GM19025 (cell line): ENCODE results near the gene MAP3K5.

Experiments
- ATAC-seq: cut with Tn5 transposase; IDR thresholded peaks from one replicate; pipeline ENCODE4 v1.9.1; 2021; ENCODE audit warnings: mild to moderate bottlenecking, low read depth, moderate library complexity; ENCODE audit not compliant: unreplicated experiment

Gene MAP3K5

DNA sequence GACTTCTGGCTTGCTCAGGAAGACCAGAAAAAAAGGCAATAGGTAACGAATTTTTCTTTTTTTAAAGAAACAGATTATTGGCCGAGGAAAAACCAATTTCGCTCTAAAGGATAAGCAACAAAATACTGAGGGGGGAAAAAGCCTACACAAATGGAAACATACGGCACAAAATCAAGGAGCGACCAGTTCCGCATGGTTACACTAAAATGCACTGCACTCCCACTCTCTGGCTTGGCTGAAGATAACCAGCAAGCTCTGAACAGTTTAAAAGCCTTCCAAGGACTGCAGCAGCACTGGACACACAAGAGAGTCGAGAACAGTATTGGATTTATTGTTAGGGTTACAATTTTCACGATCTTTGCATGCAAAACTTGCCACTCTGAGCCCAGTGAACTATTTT, 241.2 kb downstream of the MAP3K5 start:
- ATAC-seq: no peak

DNA sequence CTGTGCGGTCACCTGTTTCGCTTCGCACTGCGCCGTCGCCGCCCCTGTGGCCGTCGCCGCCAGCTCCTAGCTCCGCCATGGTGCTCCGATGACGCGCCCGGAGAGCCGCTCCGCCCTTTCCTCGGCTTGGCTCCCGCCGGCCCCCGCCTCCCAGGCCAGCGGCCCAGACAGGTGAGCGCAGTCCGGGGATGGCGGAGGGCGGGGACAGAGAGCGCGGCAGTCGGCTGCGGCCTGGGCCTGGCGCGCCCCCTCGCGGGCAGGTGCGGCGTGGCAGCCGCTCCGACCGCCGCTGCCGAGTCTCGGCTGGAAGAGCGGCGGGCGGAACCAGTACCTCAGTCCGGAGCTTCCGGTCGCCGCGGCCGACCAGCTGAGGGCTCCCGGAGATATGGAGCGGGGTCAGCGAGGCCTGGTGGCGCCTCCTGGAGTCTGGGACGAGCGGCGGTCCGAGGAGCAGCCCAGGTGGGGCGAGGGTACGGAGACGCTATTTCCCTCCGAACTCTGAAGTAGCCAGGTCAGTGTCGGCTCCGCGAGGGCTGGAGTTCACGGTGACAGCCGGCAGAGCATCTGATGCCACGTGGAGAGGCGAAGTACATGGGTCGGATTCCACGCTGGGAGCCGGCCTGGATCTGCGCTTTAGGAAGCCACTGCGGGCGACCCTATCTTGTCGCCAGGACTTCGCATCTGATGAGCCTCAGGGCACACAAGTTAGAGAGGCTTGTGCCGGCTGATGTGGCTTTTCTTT, 241.8 kb downstream of the MAP3K5 start, which contains the start of gene MAP7:
TSS of gene MAP7 (minus strand) at position 93 of the 742 bp plus-strand sequence. CDS start at position 79, 14 bp downstream.
- peak; percentile 65 for ATAC-seq

DNA sequence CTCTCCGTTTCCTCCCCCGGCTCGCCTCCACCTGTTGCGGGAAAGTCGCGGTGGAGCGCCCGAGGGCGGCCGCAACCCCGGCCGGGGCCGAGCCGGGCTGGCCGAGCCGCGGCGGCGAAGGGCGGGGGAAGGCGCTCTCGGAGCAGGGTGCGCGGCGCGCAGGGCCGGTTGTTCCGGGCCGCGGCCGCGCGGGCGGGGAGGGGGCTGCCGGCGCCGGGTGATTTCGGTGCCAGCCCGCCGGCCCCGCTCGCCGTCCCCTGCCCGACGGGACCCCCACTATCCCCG, 242.3 kb downstream of the MAP3K5 start:
- ATAC-seq: peak; percentile 65

DNA sequence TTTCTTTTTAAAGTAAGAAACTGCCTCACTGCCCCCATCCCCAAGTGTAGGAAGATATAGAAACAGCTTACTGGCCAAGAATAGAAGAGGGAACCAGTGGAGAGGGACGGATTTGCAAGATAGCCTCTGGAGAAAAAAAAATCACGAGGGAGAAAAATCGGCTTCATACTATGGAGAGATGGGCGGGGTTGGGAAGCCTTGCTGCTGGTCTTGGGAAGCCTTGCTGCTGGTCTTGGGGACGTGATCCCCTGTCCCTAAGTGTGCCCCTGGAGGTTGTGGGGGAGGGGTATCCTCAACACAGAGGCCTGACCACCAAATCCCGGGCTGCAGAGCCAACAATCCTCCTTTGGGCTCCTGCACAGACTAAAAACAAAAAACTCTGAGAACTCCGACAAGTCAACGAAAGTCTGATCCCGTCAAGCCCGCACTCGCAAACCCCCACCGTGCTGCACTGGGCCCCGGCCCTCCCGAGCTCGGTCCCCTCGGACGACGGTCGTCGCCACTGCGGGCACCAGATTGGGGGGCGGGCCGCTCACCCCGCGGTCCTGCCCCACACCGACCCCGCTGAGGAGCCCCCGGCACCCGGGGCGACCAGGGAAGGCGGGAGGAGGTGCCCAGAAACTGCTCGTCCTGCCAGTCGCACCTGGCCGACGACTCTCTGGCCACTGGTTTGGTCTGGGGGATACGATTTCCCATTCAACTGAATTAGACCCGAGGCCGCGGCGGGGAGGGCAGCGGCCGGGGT, 242.8 kb downstream of the MAP3K5 start:
- ATAC-seq: peak; percentile 10

DNA sequence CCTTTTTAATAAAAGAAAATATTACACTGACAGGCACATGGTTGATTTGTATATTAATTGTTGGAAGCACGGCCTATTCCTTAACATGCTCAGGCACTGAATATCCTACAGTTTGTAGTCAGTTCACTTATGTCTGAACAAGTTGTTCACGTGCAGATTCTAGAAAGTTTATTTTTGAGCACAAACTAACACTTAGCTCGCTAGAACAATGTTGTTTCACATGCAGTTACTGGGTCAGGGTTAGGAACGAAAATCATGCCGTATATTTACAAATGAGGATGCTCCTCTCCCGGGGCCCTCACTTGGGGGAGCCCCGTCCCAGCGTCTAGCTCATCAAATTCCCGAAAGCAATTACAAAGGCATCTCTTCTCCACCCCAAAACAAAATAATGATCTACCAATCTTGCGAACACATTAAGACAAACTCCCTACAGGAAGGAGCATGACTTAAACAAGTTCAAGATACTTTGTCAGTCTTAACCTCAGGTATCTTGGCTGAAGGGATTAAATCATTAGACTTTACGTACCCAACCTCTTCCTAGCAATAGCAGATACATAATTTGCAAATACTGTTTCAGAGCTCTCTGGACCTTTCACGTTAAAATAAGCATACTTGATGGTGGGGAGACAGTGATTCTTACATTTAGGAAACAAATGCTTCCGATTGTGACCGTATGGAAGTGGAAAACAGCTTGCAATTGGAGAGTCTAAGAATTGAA, 243.5 kb downstream of the MAP3K5 start:
- no peak for ATAC-seq

DNA sequence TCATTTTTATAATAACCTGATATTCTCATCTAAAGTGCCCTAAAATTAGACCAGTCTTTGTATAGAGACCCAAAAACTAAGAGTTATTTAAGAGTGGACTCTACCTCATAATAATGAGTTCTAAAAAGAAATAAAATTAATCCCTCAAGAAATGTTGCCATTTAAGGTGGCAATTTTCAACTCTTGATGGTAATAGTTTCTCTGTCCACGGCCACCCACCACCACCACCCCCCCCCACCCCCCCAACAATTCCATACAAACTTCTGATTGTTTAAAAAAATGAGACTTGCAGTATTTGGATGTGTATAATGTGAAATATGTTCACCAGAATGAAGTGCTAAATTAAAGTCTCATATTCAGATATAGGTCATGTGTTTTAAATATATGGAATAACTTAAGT, 244.4 kb downstream of the MAP3K5 start:
- ATAC-seq: no peak

DNA sequence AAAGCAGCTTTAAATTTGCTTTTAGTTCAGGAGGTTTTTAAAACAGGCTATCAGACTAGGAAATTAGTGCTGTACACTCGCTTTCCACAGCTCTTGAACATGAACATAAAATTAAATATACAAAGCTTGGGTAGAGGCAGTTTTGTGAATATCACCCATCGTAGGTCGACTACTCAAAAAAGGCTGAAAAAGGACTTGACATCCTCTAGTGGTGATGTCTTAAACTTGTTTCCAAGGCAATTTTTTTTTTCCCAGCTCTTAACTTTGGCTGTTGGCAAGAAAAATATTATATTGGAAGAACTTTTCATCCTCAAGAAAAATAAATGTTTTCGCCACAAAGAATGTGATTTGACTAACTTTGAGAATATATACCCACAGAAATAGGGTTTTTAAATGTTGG, 244.9 kb downstream of the MAP3K5 start:
- ATAC-seq: no peak

DNA sequence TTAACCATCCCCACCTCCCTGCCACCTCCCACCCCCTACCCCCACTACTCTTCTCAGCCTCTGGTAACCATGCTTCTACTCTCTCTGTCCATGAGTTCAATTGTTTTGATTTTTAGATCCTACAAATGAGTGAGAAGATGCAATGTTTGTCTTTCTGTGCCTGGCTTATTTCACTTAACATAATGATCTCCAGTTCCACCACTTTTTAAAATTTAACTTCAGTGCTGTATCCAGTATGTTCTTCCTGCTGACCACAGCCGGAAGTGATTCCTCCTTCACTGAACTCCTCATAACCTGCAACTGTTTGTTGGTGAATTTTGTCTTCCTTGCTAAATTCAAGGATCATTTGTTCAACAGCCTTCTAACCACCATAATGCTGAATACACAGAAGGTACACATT, 245.9 kb downstream of the MAP3K5 start:
- no peak for ATAC-seq

DNA sequence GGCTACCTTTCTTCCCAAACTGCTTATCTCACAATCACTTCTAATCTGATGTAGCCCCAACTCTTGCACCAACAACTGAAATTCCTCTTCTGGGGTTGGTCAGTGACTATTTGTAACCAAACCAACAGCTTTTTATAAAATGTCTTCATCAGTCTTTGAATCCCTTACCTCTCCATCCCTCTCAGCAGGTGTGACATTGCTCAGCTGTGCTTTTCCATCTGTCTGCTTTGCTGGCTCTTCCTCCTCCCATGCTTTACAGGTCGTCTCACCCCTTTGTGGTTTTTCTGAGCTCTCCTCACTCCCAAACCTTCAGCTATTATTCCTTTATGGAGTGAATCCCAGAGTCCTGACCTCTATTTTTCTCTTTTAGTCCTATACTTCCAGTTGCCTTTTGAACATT, 248.0 kb downstream of the MAP3K5 start:
- no peak for ATAC-seq

DNA sequence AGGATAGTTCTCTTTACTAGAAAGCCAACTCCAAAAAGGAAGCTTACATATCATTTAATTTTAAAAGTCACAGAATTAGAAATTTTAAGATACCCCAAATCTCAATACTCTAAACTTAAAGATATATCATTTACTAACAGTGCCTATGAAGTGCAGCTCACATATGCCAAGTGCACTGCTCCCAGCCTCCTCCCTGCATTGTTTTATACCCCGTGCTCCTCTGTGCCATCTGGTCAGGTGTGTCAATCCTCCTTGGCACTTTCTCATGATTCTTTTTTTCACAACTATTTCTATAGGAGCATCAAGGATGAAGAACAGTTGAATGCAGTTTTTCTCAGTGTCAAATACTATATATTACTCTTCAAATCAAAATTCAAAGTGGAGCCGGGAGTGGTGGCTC, 250.9 kb downstream of the MAP3K5 start:
- no peak for ATAC-seq

DNA sequence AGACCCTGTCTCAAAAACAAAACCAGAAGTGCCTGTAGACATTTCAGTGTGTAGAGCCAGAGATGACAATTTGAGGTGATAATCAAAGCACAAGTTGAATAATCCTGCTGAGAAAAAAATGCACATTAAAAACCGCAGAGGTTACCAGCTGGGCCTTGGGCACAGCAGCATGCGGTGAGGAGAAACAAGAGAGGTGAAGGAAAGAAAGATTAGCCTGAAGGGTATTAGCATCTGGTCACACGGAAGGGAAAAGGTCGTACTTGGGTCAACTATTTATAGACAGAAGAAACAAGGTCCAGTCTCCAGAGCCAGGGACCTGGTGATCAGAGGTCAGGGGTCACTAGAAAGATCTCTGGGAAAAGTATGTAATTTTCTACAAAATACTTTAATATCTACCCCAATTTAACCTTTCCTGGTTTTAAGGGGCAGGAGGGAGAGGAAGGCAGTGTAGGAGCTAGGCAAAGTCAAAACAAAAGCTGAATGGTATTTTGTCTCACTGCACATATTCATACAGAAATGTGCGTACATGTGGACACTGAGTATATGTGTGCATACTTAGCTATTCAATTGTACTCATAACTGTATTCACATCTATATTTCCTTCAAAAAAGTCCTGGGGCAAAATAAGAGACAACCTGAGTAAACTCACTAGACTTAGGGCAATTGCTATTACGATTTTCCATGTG, 252.2 kb downstream of the MAP3K5 start:
- ATAC-seq: no peak

DNA sequence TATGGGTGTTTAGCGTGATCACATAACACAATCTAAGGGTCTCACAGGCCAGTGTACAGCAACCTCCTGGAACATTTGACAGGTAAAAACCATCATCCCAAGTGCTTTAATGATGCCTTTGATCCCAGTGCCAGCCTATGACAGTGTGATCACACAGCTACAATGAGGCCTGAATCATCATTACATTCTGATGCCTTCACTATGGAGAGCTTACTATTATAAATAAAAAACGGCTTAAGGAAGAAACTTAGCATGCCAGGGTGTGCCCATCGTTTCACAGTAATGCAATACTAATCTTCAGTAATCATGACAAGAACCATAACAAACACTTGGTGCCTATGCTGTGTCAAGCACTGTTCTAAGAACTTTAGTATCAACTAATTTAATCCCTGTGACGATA, 253.4 kb downstream of the MAP3K5 start:
- ATAC-seq: no peak

DNA sequence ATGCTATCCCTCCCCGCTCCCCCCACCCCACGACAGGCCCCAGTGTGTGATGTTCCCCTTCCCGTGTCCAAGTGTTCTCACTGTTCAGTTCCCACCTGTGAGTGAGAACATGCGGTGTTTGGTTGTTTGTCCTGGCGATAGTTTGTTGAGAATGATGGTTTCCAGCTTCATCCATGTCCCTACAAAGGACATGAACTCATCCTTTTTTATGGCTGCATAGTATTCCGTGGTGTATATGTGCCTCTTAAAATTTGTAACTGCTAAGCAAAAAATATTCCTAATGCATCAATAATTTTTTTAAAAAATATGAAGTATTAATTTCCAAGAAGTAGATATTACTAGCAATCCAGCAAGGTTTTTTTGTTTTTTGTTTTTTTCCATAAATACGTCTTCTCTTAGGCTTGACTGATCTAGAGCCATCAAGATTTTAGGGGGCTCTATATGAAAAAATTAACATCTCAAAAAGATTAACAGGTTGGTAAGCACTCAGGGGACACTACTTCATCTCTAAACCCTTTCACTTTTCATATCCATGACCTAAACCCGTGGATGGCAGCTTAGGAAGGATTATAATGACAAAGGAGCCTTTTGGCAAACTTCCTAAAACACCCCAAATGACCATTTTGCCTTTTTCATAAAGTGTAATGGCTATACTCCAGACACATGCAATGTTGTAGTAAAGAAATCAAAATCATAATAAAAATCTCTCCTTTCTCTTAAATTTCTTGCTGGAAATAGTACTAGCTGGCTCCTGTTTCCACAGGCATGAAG, 256.2 kb downstream of the MAP3K5 start:
- ATAC-seq: no peak

DNA sequence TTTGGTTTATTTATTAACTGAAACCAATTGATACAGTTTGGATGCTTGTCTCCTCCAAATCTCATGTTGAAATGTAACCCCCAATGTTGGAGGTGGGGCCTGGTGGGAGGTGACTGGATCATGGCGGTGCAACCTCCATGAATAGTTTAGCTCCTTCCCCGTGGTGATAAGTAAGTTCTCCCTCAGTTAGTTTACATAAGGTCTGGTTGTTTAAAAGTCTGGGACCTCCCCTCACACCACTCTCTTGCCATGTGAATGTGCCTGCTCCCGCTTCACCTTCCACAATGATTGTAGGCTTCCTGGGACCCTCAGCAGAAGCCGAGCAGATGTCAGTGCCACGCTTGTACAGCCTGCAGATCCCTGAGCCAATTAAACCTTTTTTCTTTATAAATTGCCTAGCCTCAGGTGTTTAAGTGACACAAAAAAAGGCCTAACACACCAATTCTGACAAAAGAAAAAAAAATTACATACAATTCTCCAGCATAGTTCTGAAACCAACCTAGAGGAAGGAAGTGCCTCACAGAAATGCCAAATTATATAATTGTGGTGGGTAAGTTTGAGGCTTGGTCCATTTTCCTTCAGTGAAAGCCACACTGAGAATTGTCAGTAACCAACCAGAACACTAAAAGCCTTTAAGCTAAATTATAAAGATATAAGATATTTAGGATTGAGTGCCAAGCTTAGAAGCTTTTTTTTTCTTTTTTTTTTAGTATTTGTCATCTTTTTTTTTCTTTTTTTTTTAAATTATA, 257.1 kb downstream of the MAP3K5 start:
- ATAC-seq: no peak

DNA sequence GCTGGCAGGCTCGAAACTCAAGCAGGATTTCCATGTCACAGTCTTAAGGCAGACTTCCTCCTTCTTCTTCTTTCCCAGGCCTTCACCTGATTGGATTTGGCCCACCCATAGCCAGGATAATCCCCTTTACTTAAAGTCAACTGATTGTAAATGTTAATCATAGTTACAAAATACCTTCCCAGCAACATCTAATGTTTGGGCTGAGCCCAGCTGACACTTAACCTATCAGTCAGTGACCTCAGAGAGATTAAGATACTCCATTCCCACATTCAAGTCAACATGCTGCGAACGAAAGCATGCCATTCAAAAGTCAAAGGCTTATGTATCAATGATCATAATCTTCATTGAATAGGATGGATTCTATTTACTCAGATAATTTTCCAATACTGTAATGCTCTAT, 258.0 kb downstream of the MAP3K5 start:
- ATAC-seq: no peak

DNA sequence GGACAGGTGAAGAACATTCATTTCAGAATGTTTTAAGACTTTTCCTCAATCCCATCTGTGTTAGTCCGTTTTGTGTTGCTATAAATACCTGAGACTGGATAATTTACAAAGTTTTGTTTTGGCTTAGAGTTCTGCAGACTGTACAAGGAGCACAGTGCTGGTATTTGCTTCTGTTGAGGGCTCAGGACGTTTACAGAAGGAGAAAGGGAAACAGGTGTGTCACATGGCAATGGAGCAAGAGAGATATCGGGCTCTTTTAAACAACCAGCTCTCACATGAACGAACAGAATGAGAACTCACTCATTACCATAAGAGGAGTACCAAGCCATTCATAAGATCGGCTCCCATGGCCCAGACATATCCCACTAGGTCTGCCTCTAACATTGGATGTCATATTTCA, 258.8 kb downstream of the MAP3K5 start:
- ATAC-seq: no peak

DNA sequence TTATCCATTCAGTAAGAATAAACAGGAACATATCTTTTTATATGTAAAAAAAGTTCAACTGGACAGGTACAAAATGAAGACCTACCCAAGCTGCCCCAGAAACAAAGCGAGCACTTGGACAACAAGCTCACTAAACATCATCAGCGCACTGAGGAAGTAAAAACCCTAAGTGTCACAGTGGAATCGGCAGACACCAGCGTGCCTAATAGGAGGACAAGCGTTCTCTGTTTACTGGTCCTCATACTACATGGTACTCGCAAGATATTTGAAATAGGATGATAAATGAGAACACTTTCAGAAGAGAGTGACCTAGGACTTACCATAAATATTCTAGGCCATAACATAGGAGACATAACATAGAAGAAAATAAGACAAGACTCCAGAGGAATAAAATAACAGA, 260.2 kb downstream of the MAP3K5 start:
- no peak for ATAC-seq

DNA sequence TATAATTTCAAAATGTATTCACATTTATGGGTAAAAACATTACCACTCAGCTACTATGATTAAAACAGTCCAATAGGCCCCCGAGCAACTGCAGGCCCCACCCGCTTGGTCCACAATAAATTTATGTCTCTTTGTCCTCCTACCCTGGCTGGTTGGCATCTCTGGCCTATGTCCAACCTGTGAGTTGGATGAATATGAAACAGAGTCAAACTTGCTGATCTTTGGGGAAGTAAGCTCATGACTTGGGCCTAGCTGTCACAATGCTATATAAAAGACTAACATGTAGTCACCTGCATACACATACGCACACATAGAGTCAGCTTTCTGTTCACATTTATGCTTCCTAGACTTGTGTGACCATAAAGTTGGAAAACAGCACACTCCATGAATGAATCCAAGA, 262.6 kb downstream of the MAP3K5 start:
- ATAC-seq: no peak

DNA sequence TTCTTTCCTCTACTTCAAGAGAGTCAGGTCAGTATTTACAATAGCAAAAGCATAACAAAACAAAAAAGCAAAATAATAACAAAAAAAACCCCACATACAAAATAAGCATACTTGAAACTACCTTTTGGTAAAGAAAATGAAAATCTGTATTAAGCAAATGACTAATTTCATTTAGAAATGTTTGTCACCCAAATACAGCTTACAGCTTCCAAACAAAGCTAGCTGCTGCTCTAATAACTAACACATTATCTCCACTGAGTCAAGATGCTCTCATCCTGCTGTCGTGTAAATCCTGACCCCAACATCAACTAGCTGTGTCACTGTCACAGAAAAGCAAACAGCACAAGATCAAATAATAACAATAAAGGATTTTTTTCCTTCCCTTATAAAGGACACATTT, 263.8 kb downstream of the MAP3K5 start:
- ATAC-seq: no peak

DNA sequence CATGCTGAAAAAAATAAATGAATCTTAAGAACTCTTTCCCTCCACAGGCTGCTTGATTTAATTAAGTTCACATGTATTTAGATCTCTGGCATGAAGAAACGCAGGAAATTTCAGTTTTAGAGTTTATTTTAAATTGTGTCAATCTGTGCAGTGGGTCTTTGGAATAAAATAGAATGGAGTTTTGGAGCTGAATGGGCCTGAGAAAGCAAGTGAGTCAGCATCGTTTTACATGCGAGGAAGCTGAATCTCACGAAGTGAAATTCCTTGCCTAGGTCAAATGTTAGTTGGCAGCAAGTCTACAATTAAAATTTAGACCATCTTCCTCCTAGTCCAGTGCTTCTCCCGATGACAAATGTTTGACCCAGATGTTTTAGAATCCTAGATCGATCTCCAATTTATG, 264.4 kb downstream of the MAP3K5 start:
- no peak for ATAC-seq
